Choroid plexus epithelial cell (primary cell): ENCODE measurements around the gene ROCK2.

Experiments used
- DNase-seq: peaks from one replicate; pipeline ENCODE4 v3.0.0-alpha.2; 2010; ENCODE audit warnings: low read depth
- H3K4me3 ChIP-seq: 2 replicates; pipeline ENCODE4 v1.5.1; 2011; ENCODE audit warnings: low read depth, mild to moderate bottlenecking, control low read depth, low read length, moderate library complexity
- CTCF ChIP-seq: conservative IDR thresholded peaks from 2 replicates; pipeline ENCODE4 v1.5.1; 2011; ENCODE audit warnings: low read depth, mild to moderate bottlenecking, control low read depth, inconsistent platforms, low read length, moderate library complexity

ROCK2 gene

GRCh38 chr2:11250400-11251196, 93.8 kb downstream of the ROCK2 start:
- DNase-seq: no peak
- no peak for TF ChIP-seq CTCF
- H3K4me3 ChIP-seq: no peak overlapping the region

- DNase-seq: no peak
- no peak overlapping the region for H3K4me3 ChIP-seq
- TF ChIP-seq CTCF: no peak
Measured at GRCh38 chr2:11245322-11245721, 99.1 kb downstream of the ROCK2 start.

- no peak overlapping the region for H3K4me3 ChIP-seq
- no peak for TF ChIP-seq CTCF
- no peak for DNase-seq
Measured at GRCh38 chr2:11244091-11244826, 100.2 kb downstream of the ROCK2 start.

- no peak for TF ChIP-seq CTCF
- DNase-seq: no peak
- H3K4me3 ChIP-seq: no peak overlapping the region
Measured at GRCh38 chr2:11243512-11243911, 100.9 kb downstream of the ROCK2 start.

GRCh38 chr2:11242542-11243174, 101.8 kb downstream of the ROCK2 start:
- TF ChIP-seq CTCF: no peak
- H3K4me3 ChIP-seq: no peak overlapping the region
- no peak for DNase-seq

GRCh38 chr2:11241412-11242203, 102.8 kb downstream of the ROCK2 start:
- no peak overlapping the region for H3K4me3 ChIP-seq
- DNase-seq: no peak
- TF ChIP-seq CTCF: no peak
